GM21825 (cell line): ENCODE measurements around the gene SYNDIG1L.
A peak's percentile ranks its signal among the peaks of the same experiment; 100 is the strongest.
"Not testable (repeated sequence)": the region's sequence is repeated elsewhere in the genome, so short reads cannot be mapped to it uniquely, and the experiment has no call there.

Source experiments
- ATAC-seq: cut with Tn5 transposase; IDR thresholded peaks from one replicate; pipeline ENCODE4 v1.9.1; 2021; ENCODE audit warnings: mild to moderate bottlenecking, moderate library complexity; ENCODE audit not compliant: unreplicated experiment

SYNDIG1L gene

GRCh38 chr14:74404435-74404834 lies 21.6 kb downstream of the SYNDIG1L start:
- no peak for ATAC-seq

- ATAC-seq = no peak
These were observed 22.2 kb downstream of the SYNDIG1L start for GRCh38 chr14:74403619-74404417.

- no peak for ATAC-seq
These were observed 23.4 kb downstream of the SYNDIG1L start for GRCh38 chr14:74402401-74403251.

GRCh38 chr14:74401504-74402241 lies 24.3 kb downstream of the SYNDIG1L start:
- peak; percentile 78 for ATAC-seq

GRCh38 chr14:74400919-74401503 lies 25.0 kb downstream of the SYNDIG1L start:
- peak; percentile 6 for ATAC-seq

GRCh38 chr14:74400031-74400685 lies 25.9 kb downstream of the SYNDIG1L start:
- ATAC-seq = no peak

GRCh38 chr14:74395094-74395493 lies 30.9 kb downstream of the SYNDIG1L start:
- no peak for ATAC-seq

- no peak for ATAC-seq
These were observed 31.5 kb downstream of the SYNDIG1L start for GRCh38 chr14:74394549-74394948.

GRCh38 chr14:74392616-74393570 lies 33.1 kb downstream of the SYNDIG1L start:
- no peak for ATAC-seq

- ATAC-seq = no peak
These were observed 34.5 kb downstream of the SYNDIG1L start for GRCh38 chr14:74391479-74391878.

- ATAC-seq = not testable (repeated sequence)
These were observed 35.5 kb downstream of the SYNDIG1L start for GRCh38 chr14:74390505-74390904.

- no peak for ATAC-seq
These were observed 36.0 kb downstream of the SYNDIG1L start for GRCh38 chr14:74389980-74390379.

GRCh38 chr14:74382231-74382630 lies 43.8 kb downstream of the SYNDIG1L start:
- no peak for ATAC-seq

GRCh38 chr14:74381571-74381970 lies 44.4 kb downstream of the SYNDIG1L start:
- ATAC-seq = not testable (repeated sequence)

- ATAC-seq = no peak
These were observed 45.2 kb downstream of the SYNDIG1L start for GRCh38 chr14:74380845-74381244.

GRCh38 chr14:74380172-74380571 lies 45.8 kb downstream of the SYNDIG1L start:
- ATAC-seq = no peak

GRCh38 chr14:74377976-74378690 lies 47.9 kb downstream of the SYNDIG1L start:
- no peak for ATAC-seq

- no peak for ATAC-seq
These were observed 57.6 kb downstream of the SYNDIG1L start for GRCh38 chr14:74368441-74368840.

GRCh38 chr14:74368026-74368425 lies 58.0 kb downstream of the SYNDIG1L start:
- no peak for ATAC-seq
